A549 (cell line): ENCODE results near the gene TMOD4. TPM values are rescaled to one million over a fixed set of nuclear protein-coding genes. Genes with fewer than 3 reads are reported as not detected.

Experiments
- ATAC-seq, 2 experiments: fragments of 200-7000 bp in 1 of 2; fragments of >200 bp in 1 of 2; cut with Nextera tagmentation in 1 of 2; cut with Tn5 transposase in 1 of 2; 3 replicates each; pipeline versions ENCODE4 v1.8.0 to v1.9.1; 2018 to 2020; ENCODE audit warnings: mild to moderate bottlenecking in 1 of 2, moderate library complexity in 1 of 2
- CTCF ChIA-PET: fragments of 300-600 bp; sonication (Branson Sonifier 250); formaldehyde crosslinking; extraction: SDS; loops from one replicate; lab custom pipeline; 2021; ENCODE audit warnings: antibody characterized with exemption, inconsistent platforms; lab: Yijun Ruan, JAX
- POLR2A ChIA-PET: fragments of 350-600 bp; formaldehyde crosslinking; extraction: SDS; loops from one replicate; lab custom pipeline; 2021; ENCODE audit warnings: antibody characterized with exemption, inconsistent platforms; lab: Yijun Ruan, JAX
- DNase-seq, 2 experiments: peaks; one replicate each; pipeline versions ENCODE4 v3.0.0 to v3.0.0-alpha.2; 2011 to 2016; ENCODE audit warnings: low read depth in 1 of 2, low spot score in 1 of 2
- FAIRE-seq: peaks from 2 replicates; lab custom pipeline; 2011; peaks lifted over from hg19 to GRCh38; lab: Jason Lieb, UNC
- H3K27ac ChIP-seq, 2 experiments: fragments of >200 bp; sonication (Bioruptor Twin); formaldehyde crosslinking; 3 replicates each; pipeline ENCODE4 v1.5.1; 2016 to 2017
- H3K4me1 ChIP-seq: fragments of >200 bp; sonication (Bioruptor Twin); formaldehyde crosslinking; 3 replicates; pipeline ENCODE4 v1.6.1; 2016
- H3K4me2 ChIP-seq: fragments of >200 bp; sonication (Bioruptor Twin); formaldehyde crosslinking; 3 replicates; pipeline ENCODE4 v1.6.1; 2016
- H3K4me3 ChIP-seq: fragments of >200 bp; sonication (Bioruptor Twin); formaldehyde crosslinking; 3 replicates; pipeline ENCODE4 v1.5.1; 2016
- H3K9me3 ChIP-seq: fragments of >200 bp; sonication (Bioruptor Twin); formaldehyde crosslinking; 3 replicates; pipeline ENCODE4 v1.6.1; 2016
- CEBPB ChIP-seq, 2 experiments: fragments of >200 bp in 1 of 2; sonication (Bioruptor Twin) in 1 of 2; formaldehyde crosslinking in 1 of 2; IDR thresholded peaks; 2 replicates each; pipeline ENCODE4 v1.6.1; 2012 to 2016
- GATA3 ChIP-seq: IDR thresholded peaks from 2 replicates; pipeline ENCODE4 v1.6.1; 2012; ENCODE audit warnings: borderline replicate concordance
- HOXA7 ChIP-seq: fragments of 250-450 bp; sonication (Bioruptor Pico); IDR thresholded peaks from 2 replicates; pipeline ENCODE4 v1.5.0; 2020; ENCODE audit warnings: mild to moderate bottlenecking, moderate library complexity
- HOXB13 ChIP-seq: fragments of 250-450 bp; sonication (Bioruptor Pico); IDR thresholded peaks from 2 replicates; pipeline ENCODE4 v1.5.0; 2020; ENCODE audit warnings: low read depth, mild to moderate bottlenecking, moderate library complexity
- JUN ChIP-seq, 2 experiments: fragments of >200 bp; sonication (Bioruptor Twin); formaldehyde crosslinking; IDR thresholded peaks; 2 replicates in 1 of 2; 3 replicates in 1 of 2; pipeline ENCODE4 v1.6.1; 2016 to 2017
- JUNB ChIP-seq: fragments of >200 bp; sonication (Bioruptor Twin); formaldehyde crosslinking; IDR thresholded peaks from 2 replicates; pipeline ENCODE4 v1.6.1; 2016
- KDM5A ChIP-seq: fragments of 200-600 bp; sonication (generic); IDR thresholded peaks from 2 replicates; pipeline ENCODE4 v1.6.1; 2016; ENCODE audit warnings: antibody characterized with exemption, mild to moderate bottlenecking
- MYC ChIP-seq: IDR thresholded peaks from 2 replicates; pipeline ENCODE4 v1.6.1; 2012; ENCODE audit warnings: mild to moderate bottlenecking, inconsistent platforms, low read length, improper control_type of control experiment, borderline replicate concordance
- PHF8 ChIP-seq: fragments of 200-600 bp; sonication (generic); IDR thresholded peaks from 2 replicates; pipeline ENCODE4 v1.6.1; 2016; ENCODE audit warnings: low read depth, mild to moderate bottlenecking, antibody characterized with exemption, moderate library complexity, borderline replicate concordance
- POLR2A ChIP-seq: IDR thresholded peaks from 2 replicates; pipeline ENCODE4 v1.6.1; 2012; ENCODE audit warnings: mild to moderate bottlenecking, low read length
- RCOR1 ChIP-seq: fragments of 150-350 bp; IDR thresholded peaks from 2 replicates; pipeline ENCODE4 v1.6.1; 2014; ENCODE audit warnings: antibody characterized with exemption, low read length, low read depth
- RNF2 ChIP-seq: fragments of 200-600 bp; sonication (generic); IDR thresholded peaks from 2 replicates; pipeline ENCODE4 v1.6.1; 2016; ENCODE audit warnings: low read depth, mild to moderate bottlenecking, antibody characterized with exemption, moderate library complexity, borderline replicate concordance
- USF2 ChIP-seq: fragments of 450-650 bp; IDR thresholded peaks from 2 replicates; pipeline ENCODE4 v1.6.1; 2014; ENCODE audit warnings: antibody characterized with exemption
- WGBS: methylation state at CpG from one replicate; pipeline ENCODE4 v1.1.6; 2017; ENCODE audit errors: missing lambda C conversion rate; 5-methylcytosine and 5-hydroxymethylcytosine counted together
- polyA plus RNA-seq, 4 experiments: library from polyadenylated mRNA; depleted of rRNA in 3 of 4; stranded (reverse); fragments of >200 nt; fragmentation: RNase III in 1 of 4; extraction: RNeasy Plus Mini Kit Qiagen cat#74134 plus additional on column Dnase treatment in 1 of 4; gene quantifications; 2 replicates in 3 of 4; 3 replicates in 1 of 4; pipeline ENCODE4 v1.2.3, GENCODE V29; 2011 to 2017
- TF ChIP-seq, protein P1 (sequence below): fragments of 150-350 bp; IDR thresholded peaks from 2 replicates; pipeline ENCODE4 v1.6.1; 2014; ENCODE audit warnings: low read depth, mild to moderate bottlenecking, low read length
- TF ChIP-seq, protein P2 (sequence below): IDR thresholded peaks from 2 replicates; pipeline ENCODE4 v1.6.1; 2012
- TF ChIP-seq, protein P3 (sequence below): IDR thresholded peaks from 2 replicates; pipeline ENCODE4 v1.6.1; 2012; ENCODE audit warnings: low read depth, borderline replicate concordance
- TF ChIP-seq, protein P4 (sequence below): fragments of 200-600 bp; sonication (generic); IDR thresholded peaks from 2 replicates; pipeline ENCODE4 v1.6.1; 2016; ENCODE audit warnings: antibody characterized with exemption, mild to moderate bottlenecking, moderate library complexity

The TMOD4 gene
- polyA plus RNA-seq, 2 of the 4 experiments (the other 2 are of a cell fraction) = 0.30 to 0.49 TPM

- ATAC-seq (peak; percentile 96 to 98), DNase-seq (peak; percentile 96 to 99), FAIRE-seq (peak; percentile 94)
- TF ChIP-seq, protein P1, sequence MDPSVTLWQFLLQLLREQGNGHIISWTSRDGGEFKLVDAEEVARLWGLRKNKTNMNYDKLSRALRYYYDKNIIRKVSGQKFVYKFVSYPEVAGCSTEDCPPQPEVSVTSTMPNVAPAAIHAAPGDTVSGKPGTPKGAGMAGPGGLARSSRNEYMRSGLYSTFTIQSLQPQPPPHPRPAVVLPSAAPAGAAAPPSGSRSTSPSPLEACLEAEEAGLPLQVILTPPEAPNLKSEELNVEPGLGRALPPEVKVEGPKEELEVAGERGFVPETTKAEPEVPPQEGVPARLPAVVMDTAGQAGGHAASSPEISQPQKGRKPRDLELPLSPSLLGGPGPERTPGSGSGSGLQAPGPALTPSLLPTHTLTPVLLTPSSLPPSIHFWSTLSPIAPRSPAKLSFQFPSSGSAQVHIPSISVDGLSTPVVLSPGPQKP = peak; percentile 87
- TF ChIP-seq CEBPB (IDR thresholded peaks at IDR 0.05) (peak in 1 of 2 experiments; percentile 64; a peak in 1 of 4 replicates), RCOR1 (no peak), POLR2A (peak; percentile 44; the same call in 1 of the 2 replicates), GATA3 (0 out of 2 replicates have a peak, but pooled peaks have one; percentile 25), JUNB (no peak), HOXA7 (CRISPR knock-in tag) (no peak), JUN (IDR thresholded peaks at IDR 0.05) (peak; percentile 83 to 94; a peak in 4 of 5 replicates), KDM5A (0 out of 2 replicates have a peak, but pooled peaks have one; percentile 15), PHF8 (peak; percentile 3; the same call in 1 of the 2 replicates)
- TF ChIP-seq, protein P2, sequence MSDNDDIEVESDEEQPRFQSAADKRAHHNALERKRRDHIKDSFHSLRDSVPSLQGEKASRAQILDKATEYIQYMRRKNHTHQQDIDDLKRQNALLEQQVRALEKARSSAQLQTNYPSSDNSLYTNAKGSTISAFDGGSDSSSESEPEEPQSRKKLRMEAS = peak; percentile 90
- TF ChIP-seq, protein P3, sequence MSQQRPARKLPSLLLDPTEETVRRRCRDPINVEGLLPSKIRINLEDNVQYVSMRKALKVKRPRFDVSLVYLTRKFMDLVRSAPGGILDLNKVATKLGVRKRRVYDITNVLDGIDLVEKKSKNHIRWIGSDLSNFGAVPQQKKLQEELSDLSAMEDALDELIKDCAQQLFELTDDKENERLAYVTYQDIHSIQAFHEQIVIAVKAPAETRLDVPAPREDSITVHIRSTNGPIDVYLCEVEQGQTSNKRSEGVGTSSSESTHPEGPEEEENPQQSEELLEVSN = peak; percentile 70
- TF ChIP-seq, protein P4, sequence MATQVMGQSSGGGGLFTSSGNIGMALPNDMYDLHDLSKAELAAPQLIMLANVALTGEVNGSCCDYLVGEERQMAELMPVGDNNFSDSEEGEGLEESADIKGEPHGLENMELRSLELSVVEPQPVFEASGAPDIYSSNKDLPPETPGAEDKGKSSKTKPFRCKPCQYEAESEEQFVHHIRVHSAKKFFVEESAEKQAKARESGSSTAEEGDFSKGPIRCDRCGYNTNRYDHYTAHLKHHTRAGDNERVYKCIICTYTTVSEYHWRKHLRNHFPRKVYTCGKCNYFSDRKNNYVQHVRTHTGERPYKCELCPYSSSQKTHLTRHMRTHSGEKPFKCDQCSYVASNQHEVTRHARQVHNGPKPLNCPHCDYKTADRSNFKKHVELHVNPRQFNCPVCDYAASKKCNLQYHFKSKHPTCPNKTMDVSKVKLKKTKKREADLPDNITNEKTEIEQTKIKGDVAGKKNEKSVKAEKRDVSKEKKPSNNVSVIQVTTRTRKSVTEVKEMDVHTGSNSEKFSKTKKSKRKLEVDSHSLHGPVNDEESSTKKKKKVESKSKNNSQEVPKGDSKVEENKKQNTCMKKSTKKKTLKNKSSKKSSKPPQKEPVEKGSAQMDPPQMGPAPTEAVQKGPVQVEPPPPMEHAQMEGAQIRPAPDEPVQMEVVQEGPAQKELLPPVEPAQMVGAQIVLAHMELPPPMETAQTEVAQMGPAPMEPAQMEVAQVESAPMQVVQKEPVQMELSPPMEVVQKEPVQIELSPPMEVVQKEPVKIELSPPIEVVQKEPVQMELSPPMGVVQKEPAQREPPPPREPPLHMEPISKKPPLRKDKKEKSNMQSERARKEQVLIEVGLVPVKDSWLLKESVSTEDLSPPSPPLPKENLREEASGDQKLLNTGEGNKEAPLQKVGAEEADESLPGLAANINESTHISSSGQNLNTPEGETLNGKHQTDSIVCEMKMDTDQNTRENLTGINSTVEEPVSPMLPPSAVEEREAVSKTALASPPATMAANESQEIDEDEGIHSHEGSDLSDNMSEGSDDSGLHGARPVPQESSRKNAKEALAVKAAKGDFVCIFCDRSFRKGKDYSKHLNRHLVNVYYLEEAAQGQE = peak; percentile 51; the same call in 1 of the 2 replicates
- H3K4me2 ChIP-seq = peak within 1 kb of the TSS; percentile 98
- no peaks in the 10 kb centered on the region for H3K9me3 ChIP-seq
- H3K4me1 ChIP-seq = peaks cover 14% of the 10 kb centered on the region; the same call in 2 of the 3 replicates
- CTCF ChIA-PET = interaction anchor here (0.6 to 3.1 kb wide), 8 partner anchors 9 to 170 kb away, joined by 3 to 10 read pairs (median 3); partner anchors contain the start of genes PSMD4 and TNFAIP8L2
- peak within 1 kb of the TSS; percentile 75 for H3K4me3 ChIP-seq
- POLR2A ChIA-PET = interaction anchor here (2.1 kb wide), 1 partner anchor 24 kb away, joined by 12 read pairs; the partner anchor contains the start of gene VPS72
- peak within 1 kb of the TSS; percentile 86 to 91 for H3K27ac ChIP-seq
- WGBS = 2% methylated on average over 38 of the region's 38 CpGs
Observed at GRCh38 chr1:151165738-151166504, 9.9 kb downstream of the TMOD4 start, which contains the start of the genes LYSMD1 and SCNM1. Gene LYSMD1, minus strand, starts transcription at chr1:151165902. Its CDS starts 644 bp downstream, at chr1:151165258. Gene SCNM1, plus strand, starts transcription at chr1:151166144. Its CDS starts 9 bp downstream, at chr1:151166153.

DNA sequence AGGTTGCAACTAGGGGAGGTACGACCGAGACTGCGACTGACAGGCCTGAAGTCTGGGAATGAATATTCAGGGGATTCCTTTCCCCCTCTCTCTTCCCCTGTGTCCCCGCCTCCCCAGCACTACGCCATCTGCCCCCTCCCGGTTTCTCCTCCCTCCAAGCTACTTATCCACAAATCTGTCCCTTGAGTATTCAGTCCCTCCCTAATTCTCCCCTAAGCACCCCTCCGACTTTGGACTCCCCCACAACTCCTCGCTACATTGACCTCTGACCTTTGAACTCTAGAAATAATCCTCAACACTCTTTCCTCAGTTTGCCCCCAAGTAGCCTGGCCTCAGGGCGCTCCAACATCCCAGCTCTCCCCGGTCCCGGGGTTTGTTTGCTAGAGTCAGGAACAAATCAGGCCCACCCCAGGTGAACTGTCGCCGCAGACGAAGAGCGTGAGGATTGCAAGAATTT, 10.5 kb downstream of the TMOD4 start:
- WGBS = 6% methylated on average over 15 of the region's 15 CpGs
- ChIA-PET CTCF (interaction anchor here (0.7 to 3.1 kb wide), 4 partner anchors 9 to 141 kb away, joined by 3 to 10 read pairs (median 4); partner anchors contain the start of gene TNFAIP8L2), POLR2A (interaction anchor here (2.1 kb wide), 1 partner anchor 24 kb away, joined by 12 read pairs; the partner anchor contains the start of gene VPS72)
- Histone ChIP-seq H3K27ac (peak overlapping the region; percentile 86 to 91), H3K4me1 (peaks cover 14% of the 10 kb centered on the region; the same call in 2 of the 3 replicates), H3K4me2 (peak overlapping the region; percentile 98), H3K9me3 (no peaks in the 10 kb centered on the region), H3K4me3 (peak overlapping the region; percentile 75)
- peak; percentile 18 to 44 for DNase-seq
- ATAC-seq = peak; percentile 12 to 57; a peak in 5 of 6 replicates
- FAIRE-seq = no peak
- no peak for TF ChIP-seq MYC
- TF ChIP-seq PHF8 = peak; percentile 93
- no peak for TF ChIP-seq USF2
- TF ChIP-seq HOXB13 (CRISPR knock-in tag) = no peak
- TF ChIP-seq RNF2 = no peak
